Adrenal gland (tissue), 12 donors: ENCODE data around the gene BRF1. TPM values are rescaled to one million over a fixed set of nuclear protein-coding genes. Genes with fewer than 3 reads are reported as not detected.

ENCODE experiments used
- DNase-seq, 7 donors: peaks; one replicate each; pipeline ENCODE4 v3.0.0-alpha.2; 2019 to 2020
- H3K27ac ChIP-seq, 5 donors: fragments of 200-600 bp; sonication (generic) in 4 of 5; 1 replicate in 3 of 5; 2 replicates in 2 of 5; pipeline versions ENCODE4 v1.5.1 to v1.8.0; 2016 to 2020; ENCODE audit warnings: mild to moderate bottlenecking in 1 of 5
- H3K27me3 ChIP-seq: fragments of 200-600 bp; 2 replicates; pipeline ENCODE4 v1.8.0; 2021
- H3K36me3 ChIP-seq, 2 donors: fragments of 200-600 bp; replicated peaks in 1 of 2; 1 replicate in 1 of 2; 2 replicates in 1 of 2; pipeline versions ENCODE4 v1.5.1 to v1.8.0; 2018 to 2022
- H3K4me1 ChIP-seq, 2 donors: fragments of 200-600 bp; replicated peaks in 1 of 2; 1 replicate in 1 of 2; 2 replicates in 1 of 2; pipeline versions ENCODE4 v1.5.1 to v1.8.0; 2018 to 2021
- H3K4me3 ChIP-seq, 4 donors: fragments of 200-600 bp; sonication (generic) in 3 of 4; one replicate each; pipeline ENCODE4 v1.5.1; 2016 to 2018
- H3K9me3 ChIP-seq, 3 donors: fragments of 200-600 bp; sonication (generic) in 1 of 3; replicated peaks in 1 of 3; 1 replicate in 2 of 3; 2 replicates in 1 of 3; pipeline versions ENCODE4 v1.5.1 to v1.8.0; 2016 to 2021
- CTCF ChIP-seq, 6 experiments: fragments of 450-650 bp in 4 of 6; fragments of 200-600 bp in 2 of 6; sonication (generic) in 1 of 6; IDR thresholded peaks; 1 replicate in 5 of 6; 2 replicates in 1 of 6; pipeline versions ENCODE4 v1.5.1 to v1.8.0; 2016 to 2021; ENCODE audit warnings: antibody characterized with exemption in 6 of 6, mild to moderate bottlenecking in 2 of 6, moderate library complexity in 1 of 6
- POLR2A ChIP-seq, 2 donors: fragments of 450-650 bp; IDR thresholded peaks; one replicate each; pipeline ENCODE4 v1.6.1; 2017; ENCODE audit warnings: antibody characterized with exemption in 2 of 2, mild to moderate bottlenecking in 2 of 2, moderate library complexity in 1 of 2
- WGBS, 4 donors: extraction: QIAGEN DNeasy Blood & Tissue Kit in 2 of 4; methylation state at CpG; one replicate each; pipeline versions ENCODE4 v1.1.5 to v1.1.7; 2013 to 2017; 5-methylcytosine and 5-hydroxymethylcytosine counted together
- intact Hi-C, 2 donors: fragments of 100-400 bp; cut with DNase I; formaldehyde crosslinking; loops; one replicate each; pipeline versions ENCODE4 v1.14.1 to v1.15.0; 2022 to 2023
- polyA plus RNA-seq, 3 donors: library from polyadenylated mRNA; stranded (reverse); fragments of 200-250 nt in 2 of 3; fragments of 350-450 nt in 1 of 3; fragmentation: Illumina TruSeq in 1 of 3; extraction: RNeasy Lipid Tissue Mini Kit (QIAGEN cat#74804) in 1 of 3; gene quantifications; one replicate each; pipeline ENCODE4 v1.2.3, GENCODE V29; 2013 to 2014
- total RNA-seq, 9 donors: library from RNA; depleted of rRNA in 4 of 9; stranded (reverse); fragments of >200 nt in 4 of 9; fragments of 120-200 nt in 1 of 9; fragmentation: NEBNext Ultra II Directional in 1 of 9; extraction: Animal tissue kit (Norgen Biotek cat#: 25700) in 1 of 9; gene quantifications; one replicate each; pipeline versions ENCODE4 v1.1.0 to v1.2.4, GENCODE V29; 2013 to 2023
- donor health status: healthy with polysubstance abuse.
- donor health status: Bipolar disorder and iron deficiency.
- donor health status: DM: yes; HTN: yes; CAD: no.
- donor health status: DM: no; HTN: no; CAD: no.
- donor health status: DM: no; HTN: no; CAD: no.
- donor health status: DM: yes; HTN: yes; CAD: no.

Gene BRF1
- total and polyA plus RNA-seq, 12 donors: 14.0 to 96.9 (median 37.5) TPM

- peaks cover 13% of the 10 kb centered on the region for H3K27me3 ChIP-seq
- peaks cover 0 to 5% of the 10 kb centered on the region in 2 donors for H3K4me1 ChIP-seq
- intact Hi-C loops: no loop called here
- TF ChIP-seq POLR2A (IDR thresholded peaks at IDR 0.05) (no peak), CTCF (IDR thresholded peaks at IDR 0.05) (no peak)
- H3K9me3 ChIP-seq: no peaks in the 10 kb centered on the region
- no peak for DNase-seq
- no peaks in the 10 kb centered on the region for H3K36me3 ChIP-seq
- WGBS, 4 donors: 26 to 45% (median 30%) methylated on average over 4 of the region's 4 CpGs
- H3K4me3 ChIP-seq: no peak overlapping the region
- H3K27ac ChIP-seq: no peak overlapping the region
These were observed 114.8 kb downstream of the BRF1 start for GRCh38 chr14:105185973-105186372.

GRCh38 chr14:105185001-105185400, 115.8 kb downstream of the BRF1 start:
- H3K27ac ChIP-seq: no peak overlapping the region
- intact Hi-C loops: no loop called here
- H3K4me3 ChIP-seq: no peak overlapping the region
- WGBS, 4 donors: 56 to 72% (median 63%) methylated on average over 11 to 18 of the region's 18 CpGs
- no peaks in the 10 kb centered on the region for H3K9me3 ChIP-seq
- peaks cover 7 to 11% of the 10 kb centered on the region in 2 donors for H3K4me1 ChIP-seq
- no peak for TF ChIP-seq POLR2A (IDR thresholded peaks at IDR 0.05)
- no peak for TF ChIP-seq CTCF (IDR thresholded peaks at IDR 0.05)
- DNase-seq: no peak
- H3K36me3 ChIP-seq: no peaks in the 10 kb centered on the region
- peaks cover 13% of the 10 kb centered on the region for H3K27me3 ChIP-seq

- 64 to 78% (median 75%) methylated on average over 4 to 9 of the region's 9 CpGs for WGBS, 4 donors
- no peak overlapping the region for H3K4me3 ChIP-seq
- no peaks in the 10 kb centered on the region for H3K36me3 ChIP-seq
- H3K27ac ChIP-seq: no peak overlapping the region
- intact Hi-C loops: no loop called here
- H3K9me3 ChIP-seq: no peaks in the 10 kb centered on the region
- TF ChIP-seq CTCF (IDR thresholded peaks at IDR 0.05): no peak
- no peak for TF ChIP-seq POLR2A (IDR thresholded peaks at IDR 0.05)
- H3K27me3 ChIP-seq: peaks cover 13% of the 10 kb centered on the region
- peaks cover 8 to 11% of the 10 kb centered on the region in 2 donors for H3K4me1 ChIP-seq
- no peak for DNase-seq
These were observed 116.3 kb downstream of the BRF1 start for GRCh38 chr14:105184461-105184860.

- 74 to 89% (median 78%) methylated on average over 2 to 25 of the region's 25 CpGs for WGBS, 4 donors
- intact Hi-C loops: no loop called here
- Histone ChIP-seq H3K36me3 (no peaks in the 10 kb centered on the region), H3K9me3 (no peaks in the 10 kb centered on the region), H3K4me3 (no peak overlapping the region), H3K27me3 (no peaks in the 10 kb centered on the region), H3K27ac (no peak overlapping the region), H3K4me1 (peaks cover 8 to 11% of the 10 kb centered on the region in 2 donors)
- no peak for DNase-seq
- TF ChIP-seq POLR2A (IDR thresholded peaks at IDR 0.05) (no peak), CTCF (IDR thresholded peaks at IDR 0.05) (no peak)
These were observed 118.3 kb downstream of the BRF1 start for GRCh38 chr14:105182296-105183020.
